ENCODE results near the gene LRRC49. TPM values are rescaled to one million over a fixed set of nuclear protein-coding genes. Genes with fewer than 3 reads are reported as not detected.
"Not testable (repeated sequence)": the region's sequence is repeated elsewhere in the genome, so short reads cannot be mapped to it uniquely, and the experiment has no call there.

LRRC49 gene
- total and polyA plus RNA-seq, 2 donors = 3.2 to 5.7 TPM

DNA sequence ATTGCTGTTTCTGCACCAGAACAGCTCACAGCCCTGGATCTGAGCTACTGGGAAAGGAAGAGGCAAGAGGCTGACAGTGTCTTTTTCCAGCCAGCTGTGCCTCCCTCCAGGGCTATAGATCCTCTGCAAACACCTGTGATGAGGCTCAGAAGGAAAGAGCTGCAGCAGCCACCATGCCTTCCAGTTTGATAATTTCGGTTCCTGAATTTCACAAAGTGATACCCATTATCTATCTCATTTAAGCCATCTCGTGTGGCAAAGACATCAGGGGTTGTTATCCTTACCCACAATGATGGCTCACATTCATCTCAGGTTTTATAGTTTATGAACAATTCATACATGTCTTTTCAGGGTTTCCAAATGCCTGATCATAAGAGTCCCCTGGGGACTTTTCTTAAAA, 36.9 kb upstream of the LRRC49 start:
- H3K9me3 ChIP-seq (ENCODE audit: control insufficient read depth in 2 of 2, insufficient read depth in 1 of 2, low read length in 1 of 2) = no peaks in the 10 kb centered on the region
- no peak for DNase-seq (ENCODE audit: low read depth in 6 of 9, low spot score in 9 of 9)
- H3K27ac ChIP-seq (ENCODE audit: low read depth in 1 of 2, low read length in 1 of 2) = no peak overlapping the region
- H3K36me3 ChIP-seq (ENCODE audit: control insufficient read depth in 2 of 2, insufficient read depth in 2 of 2, low read length in 1 of 2) = no peaks in the 10 kb centered on the region
- WGBS = 91% methylated on average over 2 of the region's 2 CpGs
- H3K4me3 ChIP-seq (ENCODE audit: low read length in 2 of 2) = no peak overlapping the region
- peaks cover 25 to 52% of the 10 kb centered on the region in 2 donors for H3K27me3 ChIP-seq (ENCODE audit: control insufficient read depth in 2 of 2, insufficient read depth in 1 of 2, low read length in 1 of 2)
- H3K4me1 ChIP-seq (ENCODE audit: control insufficient read depth in 2 of 2, insufficient read depth in 2 of 2, low read length in 2 of 2) = peaks cover 3 to 9% of the 10 kb centered on the region in 2 donors

DNA sequence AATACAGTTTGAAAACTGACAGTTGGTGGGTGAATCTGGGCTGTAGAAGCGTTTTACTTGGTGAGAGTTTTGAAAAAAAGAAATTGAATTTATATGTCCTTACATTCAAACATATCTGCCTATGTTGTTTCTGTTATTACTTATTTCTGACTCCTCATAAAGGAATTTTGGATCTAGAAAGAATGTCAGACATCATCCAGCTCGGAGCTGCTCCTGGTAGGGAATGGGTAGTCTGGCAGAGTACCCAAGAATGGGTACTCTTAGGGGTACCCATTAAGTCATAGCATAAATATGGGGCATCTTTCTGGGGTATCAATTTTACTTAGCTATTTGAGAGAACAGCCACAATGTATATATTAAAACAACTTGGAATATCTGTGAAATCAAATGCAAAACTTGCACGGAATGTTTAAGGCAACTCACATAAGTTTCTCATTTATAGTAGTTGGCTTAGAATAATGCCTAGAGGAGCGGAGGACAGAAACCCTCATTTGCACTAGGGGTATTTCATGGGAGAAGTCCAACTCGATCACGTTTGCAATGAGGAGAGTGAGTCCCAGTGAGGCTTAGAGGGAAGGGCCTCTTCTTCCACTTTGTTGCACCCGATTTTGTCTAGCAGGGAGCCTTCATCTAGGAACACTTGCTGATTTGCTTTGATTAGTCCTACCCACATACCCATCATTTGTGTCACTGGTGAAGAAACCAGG, 36.3 kb upstream of the LRRC49 start:
- whole genome bisulfite sequencing = 89% methylated on average over 7 of the region's 7 CpGs

DNA sequence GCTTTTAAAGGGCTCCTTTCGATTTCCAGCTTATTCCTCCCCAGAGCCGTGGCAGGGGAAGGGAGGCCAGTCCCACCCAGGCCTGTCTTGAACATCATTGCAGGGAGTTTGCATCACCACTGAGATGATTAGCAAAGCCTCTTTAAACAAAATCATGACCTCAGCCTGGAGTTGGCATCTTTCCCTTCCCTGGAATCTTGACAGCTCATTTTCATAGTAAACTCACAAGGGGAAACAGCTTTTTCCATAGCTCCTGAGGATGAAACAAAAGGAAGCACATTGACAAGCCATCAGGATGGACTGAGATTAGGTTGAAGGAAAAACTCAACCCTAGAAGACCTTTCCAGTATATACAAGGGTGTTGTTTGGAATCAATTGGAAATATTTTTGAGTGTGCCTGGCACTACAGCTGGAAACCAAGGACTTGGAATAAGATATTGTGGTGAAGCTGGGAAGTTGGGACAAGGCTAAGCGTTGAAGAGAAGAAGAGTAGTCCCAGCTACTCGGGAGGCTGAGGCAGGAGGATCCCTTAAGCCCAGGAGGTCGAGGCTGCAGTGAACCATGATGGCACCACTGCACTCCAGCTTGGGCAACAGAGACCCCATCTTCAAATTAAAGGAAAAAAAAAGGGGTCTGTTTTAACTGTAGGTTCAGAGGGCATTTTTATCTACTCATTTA, 35.6 kb upstream of the LRRC49 start:
- peaks cover 3 to 8% of the 10 kb centered on the region in 2 donors for H3K4me1 ChIP-seq (ENCODE audit: control insufficient read depth in 2 of 2, insufficient read depth in 2 of 2, low read length in 2 of 2)
- no peak for DNase-seq (ENCODE audit: low read depth in 6 of 9, low spot score in 9 of 9)
- H3K27me3 ChIP-seq (ENCODE audit: control insufficient read depth in 2 of 2, insufficient read depth in 1 of 2, low read length in 1 of 2) = peaks cover 23 to 43% of the 10 kb centered on the region in 2 donors
- H3K9me3 ChIP-seq (ENCODE audit: control insufficient read depth in 2 of 2, insufficient read depth in 1 of 2, low read length in 1 of 2) = no peaks in the 10 kb centered on the region
- no peak overlapping the region for H3K27ac ChIP-seq (ENCODE audit: low read depth in 1 of 2, low read length in 1 of 2)
- H3K36me3 ChIP-seq (ENCODE audit: control insufficient read depth in 2 of 2, insufficient read depth in 2 of 2, low read length in 1 of 2) = no peaks in the 10 kb centered on the region
- WGBS = 91% methylated on average over 5 of the region's 5 CpGs
- no peak overlapping the region for H3K4me3 ChIP-seq (ENCODE audit: low read length in 2 of 2)

More for the DNA sequence above, 36.3 kb upstream of the LRRC49 start:
- peaks cover 3 to 9% of the 10 kb centered on the region in 2 donors for H3K4me1 ChIP-seq (ENCODE audit: control insufficient read depth in 2 of 2, insufficient read depth in 2 of 2, low read length in 2 of 2)
- H3K4me3 ChIP-seq (ENCODE audit: low read length in 2 of 2) = no peak overlapping the region
- H3K9me3 ChIP-seq (ENCODE audit: control insufficient read depth in 2 of 2, insufficient read depth in 1 of 2, low read length in 1 of 2) = no peaks in the 10 kb centered on the region
- no peak for DNase-seq (ENCODE audit: low read depth in 6 of 9, low spot score in 9 of 9)
- peak overlapping the region in 1 of 2 donors; percentile 26 for H3K27ac ChIP-seq (ENCODE audit: low read depth in 1 of 2, low read length in 1 of 2)
- no peaks in the 10 kb centered on the region for H3K36me3 ChIP-seq (ENCODE audit: control insufficient read depth in 2 of 2, insufficient read depth in 2 of 2, low read length in 1 of 2)
- peaks cover 25 to 50% of the 10 kb centered on the region in 2 donors for H3K27me3 ChIP-seq (ENCODE audit: control insufficient read depth in 2 of 2, insufficient read depth in 1 of 2, low read length in 1 of 2)

DNA sequence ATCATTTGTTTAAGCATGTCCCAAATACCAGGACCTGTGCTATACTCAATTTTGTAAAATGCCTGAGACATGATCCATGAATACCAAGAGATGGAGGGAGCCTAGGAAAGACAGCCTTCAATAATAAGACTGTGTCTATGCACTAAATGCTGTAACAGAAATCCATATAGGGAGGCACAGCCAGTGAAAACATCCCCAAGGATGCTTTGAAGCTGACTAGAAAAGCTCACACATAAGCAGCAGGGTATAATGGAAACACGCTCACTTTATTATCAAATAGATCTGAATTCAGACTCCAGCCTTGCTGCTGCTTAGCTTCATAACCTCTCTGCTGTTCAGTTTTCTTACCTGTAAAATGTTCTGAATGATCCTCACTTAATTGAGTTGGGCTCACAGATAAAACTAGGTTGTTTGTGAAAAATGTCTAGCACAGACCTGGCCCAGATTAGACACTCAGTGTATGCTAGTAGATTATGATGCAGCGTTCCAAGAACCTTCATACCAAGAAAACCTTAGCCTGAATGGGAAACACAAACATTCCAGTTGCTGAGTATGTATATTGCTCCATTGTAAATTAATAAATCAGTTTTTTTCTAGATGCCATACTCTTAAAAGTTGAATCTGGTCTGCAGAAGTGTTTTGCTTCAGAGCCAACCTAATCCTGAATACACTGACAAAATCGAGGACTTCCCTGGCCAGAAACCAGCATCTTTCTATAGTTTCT, 34.9 kb upstream of the LRRC49 start:
- H3K27ac ChIP-seq (ENCODE audit: low read depth in 1 of 2, low read length in 1 of 2) = no peak overlapping the region
- no peaks in the 10 kb centered on the region for H3K9me3 ChIP-seq (ENCODE audit: control insufficient read depth in 2 of 2, insufficient read depth in 1 of 2, low read length in 1 of 2)
- H3K27me3 ChIP-seq (ENCODE audit: control insufficient read depth in 2 of 2, insufficient read depth in 1 of 2, low read length in 1 of 2) = peaks cover 18 to 36% of the 10 kb centered on the region in 2 donors
- H3K4me3 ChIP-seq (ENCODE audit: low read length in 2 of 2) = no peak overlapping the region
- DNase-seq (ENCODE audit: low read depth in 6 of 9, low spot score in 9 of 9) = no peak
- WGBS = 92% methylated on average over 3 of the region's 3 CpGs
- H3K4me1 ChIP-seq (ENCODE audit: control insufficient read depth in 2 of 2, insufficient read depth in 2 of 2, low read length in 2 of 2) = peaks cover 3 to 6% of the 10 kb centered on the region in 2 donors
- no peaks in the 10 kb centered on the region for H3K36me3 ChIP-seq (ENCODE audit: control insufficient read depth in 2 of 2, insufficient read depth in 2 of 2, low read length in 1 of 2)

DNA sequence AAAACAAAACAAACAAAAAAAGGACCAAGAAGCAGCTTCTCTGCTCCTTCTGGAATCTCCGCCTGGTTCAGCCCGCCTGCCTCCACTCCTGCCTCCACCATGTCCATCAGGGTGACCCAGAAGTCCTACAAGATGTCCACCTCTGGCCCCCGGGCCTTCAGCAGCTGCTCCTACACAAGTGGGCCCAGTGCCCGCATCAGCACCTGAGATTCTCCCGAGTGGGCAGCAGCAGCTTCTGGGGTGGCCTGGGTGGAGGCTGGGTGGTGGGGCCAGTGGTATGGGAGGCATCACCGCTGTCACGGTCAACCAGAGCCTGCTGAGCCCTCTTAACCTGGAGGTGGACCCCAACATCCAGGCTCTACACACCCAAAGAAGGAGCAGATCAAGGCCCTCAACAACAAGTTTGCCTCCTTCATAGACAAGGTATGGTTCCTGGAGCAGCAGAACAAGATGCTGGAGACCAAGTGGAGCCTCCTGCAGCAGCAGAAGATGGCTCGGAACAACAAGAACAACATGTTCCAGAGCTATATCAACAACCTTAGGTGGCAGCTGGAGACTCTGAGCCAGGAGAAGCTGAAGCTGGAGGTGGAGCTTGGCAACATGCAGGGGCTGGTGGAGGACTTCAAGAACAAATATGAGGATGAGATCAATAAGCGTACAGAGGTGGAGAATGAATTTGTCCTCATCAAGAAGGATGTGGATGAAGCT, 33.9 kb upstream of the LRRC49 start:
- peaks cover 9 to 25% of the 10 kb centered on the region in 2 donors for H3K27me3 ChIP-seq (ENCODE audit: control insufficient read depth in 2 of 2, insufficient read depth in 1 of 2, low read length in 1 of 2)
- not testable (repeated sequence) for H3K27ac ChIP-seq (ENCODE audit: low read depth in 1 of 2, low read length in 1 of 2); H3K36me3 ChIP-seq (ENCODE audit: control insufficient read depth in 2 of 2, insufficient read depth in 2 of 2, low read length in 1 of 2); H3K4me1 ChIP-seq (ENCODE audit: control insufficient read depth in 2 of 2, insufficient read depth in 2 of 2, low read length in 2 of 2); DNase-seq (ENCODE audit: low read depth in 6 of 9, low spot score in 9 of 9); H3K9me3 ChIP-seq (ENCODE audit: control insufficient read depth in 2 of 2, insufficient read depth in 1 of 2, low read length in 1 of 2); H3K4me3 ChIP-seq (ENCODE audit: low read length in 2 of 2)
- WGBS = 99% methylated on average over 9 of the region's 9 CpGs

DNA sequence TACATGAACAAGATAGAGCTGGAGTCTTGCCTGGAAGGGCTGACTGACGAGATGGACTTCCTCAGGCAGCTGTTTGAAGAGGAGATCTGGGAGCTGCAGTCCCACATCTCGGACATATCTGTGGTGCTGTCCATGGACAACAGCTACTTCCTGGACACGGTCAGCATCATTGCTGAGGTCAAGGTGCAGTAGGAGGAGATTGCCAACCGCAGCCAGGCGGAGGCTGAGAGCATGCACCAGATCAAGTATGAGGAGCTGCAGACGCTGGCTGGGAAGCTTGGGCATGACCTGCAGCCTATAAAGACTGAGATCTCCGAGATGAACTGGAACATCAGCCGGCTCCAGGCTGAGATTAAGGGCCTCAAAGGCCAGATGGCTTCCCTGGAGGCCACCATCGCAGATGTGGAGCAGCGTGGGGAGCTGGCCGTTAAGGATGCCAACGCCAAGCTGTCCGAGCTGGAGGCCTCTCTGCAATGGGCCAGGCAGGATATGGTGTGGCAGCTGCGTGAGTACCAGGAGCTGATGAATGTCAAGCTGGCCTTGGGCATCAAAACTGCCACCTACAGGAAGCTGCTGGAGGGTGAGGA, 33.2 kb upstream of the LRRC49 start:
- no peak overlapping the region for H3K27ac ChIP-seq (ENCODE audit: low read depth in 1 of 2, low read length in 1 of 2)

DNA sequence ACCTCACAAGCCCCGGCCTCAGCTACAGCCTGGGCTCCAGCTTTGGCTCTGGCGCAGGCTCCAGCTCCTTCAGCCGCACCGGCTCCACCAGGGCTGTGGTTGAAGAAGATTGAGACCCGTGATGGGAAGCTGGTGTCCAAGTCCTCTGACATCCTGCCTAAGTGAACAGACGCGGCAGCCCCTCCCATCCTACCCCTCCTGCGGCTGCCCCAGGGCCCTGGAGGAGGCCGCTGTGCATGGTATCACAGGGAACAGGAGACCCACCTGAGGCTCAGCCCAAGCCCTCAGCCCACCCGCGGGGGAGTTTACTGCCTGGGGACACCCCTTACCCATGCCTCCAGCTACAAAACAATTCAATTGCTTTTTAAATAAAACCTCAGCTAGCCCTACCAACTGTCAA, 32.6 kb upstream of the LRRC49 start:
- whole genome bisulfite sequencing = 95% methylated on average over 11 of the region's 11 CpGs
- Histone ChIP-seq H3K4me1 (ENCODE audit: control insufficient read depth in 2 of 2, insufficient read depth in 2 of 2, low read length in 2 of 2) (no peaks in the 10 kb centered on the region), H3K27ac (ENCODE audit: low read depth in 1 of 2, low read length in 1 of 2) (no peak overlapping the region), H3K27me3 (ENCODE audit: control insufficient read depth in 2 of 2, insufficient read depth in 1 of 2, low read length in 1 of 2) (peaks cover 0 to 14% of the 10 kb centered on the region in 2 donors), H3K4me3 (ENCODE audit: low read length in 2 of 2) (no peak overlapping the region), H3K9me3 (ENCODE audit: control insufficient read depth in 2 of 2, insufficient read depth in 1 of 2, low read length in 1 of 2) (no peaks in the 10 kb centered on the region), H3K36me3 (ENCODE audit: control insufficient read depth in 2 of 2, insufficient read depth in 2 of 2, low read length in 1 of 2) (no peaks in the 10 kb centered on the region)
- DNase-seq (ENCODE audit: low read depth in 6 of 9, low spot score in 9 of 9) = no peak

More for the DNA sequence above, 33.2 kb upstream of the LRRC49 start:
- H3K27me3 ChIP-seq (ENCODE audit: control insufficient read depth in 2 of 2, insufficient read depth in 1 of 2, low read length in 1 of 2) = peaks cover 4 to 20% of the 10 kb centered on the region in 2 donors
- no peaks in the 10 kb centered on the region for H3K36me3 ChIP-seq (ENCODE audit: control insufficient read depth in 2 of 2, insufficient read depth in 2 of 2, low read length in 1 of 2)
- H3K4me3 ChIP-seq (ENCODE audit: low read length in 2 of 2) = no peak overlapping the region
- peaks cover 0 to 1% of the 10 kb centered on the region in 2 donors for H3K4me1 ChIP-seq (ENCODE audit: control insufficient read depth in 2 of 2, insufficient read depth in 2 of 2, low read length in 2 of 2)
- 96% methylated on average over 14 of the region's 14 CpGs for WGBS
- no peaks in the 10 kb centered on the region for H3K9me3 ChIP-seq (ENCODE audit: control insufficient read depth in 2 of 2, insufficient read depth in 1 of 2, low read length in 1 of 2)
- no peak for DNase-seq (ENCODE audit: low read depth in 6 of 9, low spot score in 9 of 9)

DNA sequence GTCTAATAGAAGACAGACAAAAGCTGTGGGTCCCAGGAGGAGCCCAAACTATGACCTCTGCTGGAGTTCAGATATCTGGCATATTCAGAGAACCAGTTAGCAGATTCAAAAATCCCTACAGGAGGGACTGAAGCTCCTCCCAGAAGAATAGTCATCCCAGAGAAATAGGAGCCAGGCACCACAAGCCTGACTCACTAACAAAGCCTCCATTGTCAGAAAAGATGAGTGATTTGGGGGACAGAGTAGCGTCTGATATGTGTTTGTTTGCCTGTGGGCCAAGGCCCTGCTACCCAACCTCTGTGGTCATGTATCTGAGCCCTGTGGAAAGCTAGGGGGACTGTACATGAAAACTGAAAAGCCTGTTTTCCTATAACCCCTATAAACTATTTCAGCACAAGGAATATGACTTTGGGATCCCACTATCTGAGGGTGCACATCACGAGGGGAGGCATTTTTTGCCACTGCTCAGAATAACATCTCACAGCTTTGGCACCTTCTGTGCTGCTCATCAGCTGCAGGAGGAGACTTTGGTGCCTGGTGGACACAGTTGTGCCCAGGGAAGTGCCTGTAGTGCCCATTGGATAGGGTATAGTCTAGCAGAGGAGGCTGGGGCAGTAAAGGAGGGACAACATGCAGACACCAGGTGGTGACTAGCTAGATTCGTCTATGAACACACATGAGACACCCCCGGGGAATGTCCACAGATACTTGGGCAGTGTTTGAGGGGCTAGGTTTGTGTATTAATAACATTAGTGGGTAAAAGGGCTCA, 29.0 kb upstream of the LRRC49 start:
- no peak overlapping the region for H3K4me3 ChIP-seq (ENCODE audit: low read length in 2 of 2)
- 94% methylated on average over 4 of the region's 4 CpGs for WGBS
- no peaks in the 10 kb centered on the region for H3K9me3 ChIP-seq (ENCODE audit: control insufficient read depth in 2 of 2, insufficient read depth in 1 of 2, low read length in 1 of 2)
- H3K27ac ChIP-seq (ENCODE audit: low read depth in 1 of 2, low read length in 1 of 2) = no peak overlapping the region
- H3K27me3 ChIP-seq (ENCODE audit: control insufficient read depth in 2 of 2, insufficient read depth in 1 of 2, low read length in 1 of 2) = no peaks in the 10 kb centered on the region
- H3K36me3 ChIP-seq (ENCODE audit: control insufficient read depth in 2 of 2, insufficient read depth in 2 of 2, low read length in 1 of 2) = no peaks in the 10 kb centered on the region
- H3K4me1 ChIP-seq (ENCODE audit: control insufficient read depth in 2 of 2, insufficient read depth in 2 of 2, low read length in 2 of 2) = no peaks in the 10 kb centered on the region
- no peak for DNase-seq (ENCODE audit: low read depth in 6 of 9, low spot score in 9 of 9)
